Bone marrow (tissue), 2 donors: ENCODE results near the gene ZNF30.
"Not testable (repeated sequence)": the region's sequence is repeated elsewhere in the genome, so short reads cannot be mapped to it uniquely, and the experiment has no call there.

Experiments used
- DNase-seq, 2 donors: peaks; one replicate each; lab custom pipeline; 2025; lab: John Stamatoyannopoulos, UW

ZNF30 gene

GRCh38 chr19:34985249-34986022 lies 58.7 kb downstream of the ZNF30 start:
- peak in 1 of 2 donors; percentile 15 for DNase-seq

DNA sequence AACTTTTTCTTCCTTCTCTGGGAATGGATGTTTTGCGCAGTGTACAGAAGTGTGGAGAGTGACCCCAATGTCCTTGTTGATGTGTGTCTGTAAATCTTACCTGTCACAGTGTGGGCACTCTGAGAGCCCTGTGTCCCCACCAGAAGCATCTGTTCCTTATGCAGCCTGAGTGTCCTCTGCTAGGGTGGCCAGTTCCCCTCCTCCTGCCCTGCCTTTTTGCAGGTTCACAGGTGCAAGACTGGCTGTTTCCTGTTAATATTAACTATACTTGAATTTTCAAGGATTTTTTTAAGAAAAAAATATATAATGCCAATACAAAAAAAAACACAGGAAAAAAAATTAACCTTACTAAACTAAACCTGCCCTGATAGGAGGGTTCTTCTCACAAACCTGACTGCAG lies 61.4 kb downstream of the ZNF30 start:
- no peak for DNase-seq

DNA sequence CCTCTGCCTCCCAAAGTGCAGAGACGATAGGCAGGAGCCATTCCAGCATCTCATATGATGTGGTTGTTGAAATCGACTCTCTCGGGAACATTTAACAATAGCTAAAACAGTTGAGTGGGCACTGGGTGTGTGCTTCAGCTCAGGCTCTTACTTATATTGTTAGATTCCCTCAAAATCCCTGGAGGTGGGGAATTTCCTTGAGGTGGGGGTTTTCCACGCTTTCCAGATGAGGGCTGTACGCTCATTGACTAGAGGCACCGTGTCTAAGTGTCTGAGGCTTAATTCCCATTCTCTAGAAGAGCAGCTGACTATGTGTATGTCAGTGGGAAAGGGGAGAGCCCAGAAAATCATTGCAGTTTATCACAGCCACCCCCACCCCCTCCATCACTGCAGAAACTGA lies 62.6 kb downstream of the ZNF30 start:
- DNase-seq, result no peak

DNA sequence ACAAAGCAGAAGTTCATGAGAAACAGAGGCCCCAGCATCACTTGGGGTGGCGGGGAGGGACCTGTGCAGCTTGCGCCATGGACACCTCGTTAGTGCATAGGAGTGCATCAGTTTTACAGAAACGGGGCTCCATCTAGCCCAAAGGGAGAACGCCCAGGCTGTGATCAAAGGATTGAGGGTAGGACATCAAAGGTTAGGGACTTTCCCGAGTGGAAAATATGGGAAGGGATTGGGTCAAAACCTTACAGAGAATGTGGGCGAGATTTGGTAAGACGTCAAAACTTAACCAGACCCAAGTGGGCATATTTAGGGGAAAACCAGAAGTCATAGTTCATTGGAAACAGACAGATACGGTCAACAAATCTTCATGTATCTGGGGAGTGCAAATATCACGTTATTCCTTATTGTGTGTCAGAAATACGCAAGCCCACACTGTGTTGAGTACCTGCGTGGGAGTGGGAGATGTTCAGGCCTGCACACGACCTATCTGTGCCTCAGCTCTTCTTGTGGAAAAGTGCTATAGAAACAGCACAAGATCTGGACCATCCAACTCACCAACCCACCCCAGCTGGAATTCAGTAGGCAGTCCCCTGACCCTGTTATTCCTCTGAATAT lies 64.0 kb downstream of the ZNF30 start:
- no peak for DNase-seq

GRCh38 chr19:34991542-34992333 lies 65.0 kb downstream of the ZNF30 start:
- no peak for DNase-seq

GRCh38 chr19:34992582-34992981 lies 65.9 kb downstream of the ZNF30 start:
- not testable (repeated sequence) for DNase-seq

- no peak for DNase-seq
These were observed 67.6 kb downstream of the ZNF30 start for GRCh38 chr19:34994286-34994642.
